ENCODE measurements around the gene STAP1.

DNA sequence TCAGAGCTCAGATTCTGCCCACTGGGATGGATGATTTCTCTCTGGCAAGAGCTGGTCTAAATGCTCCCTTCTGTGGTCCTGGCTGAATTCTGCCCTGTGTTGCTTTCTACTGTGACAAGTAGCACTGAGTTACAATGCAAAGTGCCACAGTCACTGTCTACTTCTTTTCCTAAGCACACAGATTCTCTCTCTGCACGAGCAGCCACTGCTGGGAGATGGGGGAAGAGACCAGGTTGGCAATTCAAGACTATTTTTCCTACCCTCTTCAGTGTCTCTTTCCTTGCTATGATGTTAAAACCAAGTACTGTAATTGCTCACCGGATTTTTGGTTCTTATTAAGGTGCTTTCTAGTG lies 45.5 kb downstream of the STAP1 start:
- TF ChIP-seq, protein P1, sequence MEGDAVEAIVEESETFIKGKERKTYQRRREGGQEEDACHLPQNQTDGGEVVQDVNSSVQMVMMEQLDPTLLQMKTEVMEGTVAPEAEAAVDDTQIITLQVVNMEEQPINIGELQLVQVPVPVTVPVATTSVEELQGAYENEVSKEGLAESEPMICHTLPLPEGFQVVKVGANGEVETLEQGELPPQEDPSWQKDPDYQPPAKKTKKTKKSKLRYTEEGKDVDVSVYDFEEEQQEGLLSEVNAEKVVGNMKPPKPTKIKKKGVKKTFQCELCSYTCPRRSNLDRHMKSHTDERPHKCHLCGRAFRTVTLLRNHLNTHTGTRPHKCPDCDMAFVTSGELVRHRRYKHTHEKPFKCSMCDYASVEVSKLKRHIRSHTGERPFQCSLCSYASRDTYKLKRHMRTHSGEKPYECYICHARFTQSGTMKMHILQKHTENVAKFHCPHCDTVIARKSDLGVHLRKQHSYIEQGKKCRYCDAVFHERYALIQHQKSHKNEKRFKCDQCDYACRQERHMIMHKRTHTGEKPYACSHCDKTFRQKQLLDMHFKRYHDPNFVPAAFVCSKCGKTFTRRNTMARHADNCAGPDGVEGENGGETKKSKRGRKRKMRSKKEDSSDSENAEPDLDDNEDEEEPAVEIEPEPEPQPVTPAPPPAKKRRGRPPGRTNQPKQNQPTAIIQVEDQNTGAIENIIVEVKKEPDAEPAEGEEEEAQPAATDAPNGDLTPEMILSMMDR (IDR thresholded peaks at IDR 0.05), result no peak
- TF ChIP-seq POLR2A (IDR thresholded peaks at IDR 0.05), result no peak

Measured in lower leg skin (tissue), 3 donors.